Measurements from ENCODE around the gene ELF4. TPM values are rescaled to one million over a fixed set of nuclear protein-coding genes. Genes with fewer than 3 reads are reported as not detected.

ELF4 gene
- 10 to 100 TPM; 17.3 to 17.6 TPM for total RNA-seq

DNA sequence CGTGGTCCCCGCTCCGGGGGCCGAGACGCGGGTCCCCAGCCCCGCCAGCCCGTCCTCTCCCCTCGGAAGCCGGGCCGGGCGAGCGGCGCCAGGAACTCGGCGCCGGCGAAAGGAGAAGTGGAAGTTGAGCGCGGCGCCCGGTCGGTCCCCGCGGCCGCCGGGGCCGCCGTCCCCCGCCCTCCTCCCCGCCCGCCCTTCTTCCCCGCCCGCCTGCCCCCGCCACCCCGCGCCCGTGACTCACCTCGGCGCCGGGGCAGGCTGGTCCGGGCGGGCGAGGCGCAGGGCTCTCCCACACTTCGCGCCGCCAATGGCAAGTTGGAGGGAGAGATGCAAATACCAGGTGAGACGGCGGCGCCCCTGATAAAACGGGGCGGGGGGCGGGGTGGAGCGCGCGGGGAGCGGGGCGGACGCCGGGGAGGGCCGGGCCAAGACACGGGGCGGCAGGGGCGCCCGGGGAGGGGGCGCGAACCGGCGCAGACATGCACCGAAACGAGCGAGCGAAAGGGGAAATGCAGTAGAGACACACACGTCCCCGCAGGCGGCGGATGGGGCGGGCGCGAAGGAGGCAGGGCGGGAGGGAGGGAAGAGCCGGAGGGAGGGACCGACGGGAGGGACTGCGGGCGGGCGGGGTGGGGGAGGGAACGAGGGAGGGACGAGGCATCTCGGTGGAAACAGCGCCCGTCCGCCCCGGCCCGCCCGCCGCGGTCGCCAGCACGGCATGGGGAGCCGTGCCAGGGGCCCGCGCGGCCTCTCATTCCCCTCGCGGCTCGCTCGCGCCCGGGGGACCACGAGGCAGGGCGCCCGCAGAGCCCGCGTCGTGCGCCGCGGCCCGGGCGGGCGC lies at the start of gene ELF4:
Gene ELF4 (minus strand): TSS at position 119 of the 841 bp plus-strand sequence. CDS start 29,167 bp downstream, outside the sequence.
- peak within 1 kb of the TSS; percentile 93 for H3K27ac Mint-ChIP-seq
- H3K4me3 Mint-ChIP-seq = peak within 1 kb of the TSS; percentile 95
- no peaks in the 10 kb centered on the region for H3K27me3 Mint-ChIP-seq
- no peaks in the 10 kb centered on the region for H3K9me3 Mint-ChIP-seq
- H3K4me1 Mint-ChIP-seq = peaks cover 26% of the 10 kb centered on the region
- peak; percentile 66 for DNase-seq
- peaks cover 1% of the 10 kb centered on the region for H3K36me3 Mint-ChIP-seq

DNA sequence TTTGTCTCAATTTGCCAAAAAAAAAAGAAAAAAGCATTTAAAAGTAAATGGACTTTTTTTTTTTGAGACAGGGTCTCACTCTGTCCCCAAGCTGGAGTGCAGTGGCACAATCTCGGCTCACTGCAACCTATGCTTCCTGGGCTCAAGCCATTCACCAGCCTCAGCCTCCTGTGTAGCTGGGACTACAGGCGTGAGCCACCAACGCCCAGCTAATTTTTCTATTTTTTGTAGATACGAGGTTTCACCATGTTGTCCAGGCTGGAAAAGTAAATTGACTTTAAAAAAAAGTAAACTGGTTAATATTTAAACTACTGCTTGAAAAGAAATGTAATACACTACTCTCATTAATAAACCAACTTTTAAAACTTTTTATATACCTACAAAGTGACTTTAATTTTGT lies 49.5 kb upstream of the ELF4 start:
- Mint-ChIP-seq H3K27ac (no peak overlapping the region), H3K4me3 (no peak overlapping the region), H3K27me3 (no peaks in the 10 kb centered on the region), H3K9me3 (no peaks in the 10 kb centered on the region), H3K4me1 (peaks cover 20% of the 10 kb centered on the region), H3K36me3 (peaks cover 4% of the 10 kb centered on the region)
- DNase-seq = no peak

DNA sequence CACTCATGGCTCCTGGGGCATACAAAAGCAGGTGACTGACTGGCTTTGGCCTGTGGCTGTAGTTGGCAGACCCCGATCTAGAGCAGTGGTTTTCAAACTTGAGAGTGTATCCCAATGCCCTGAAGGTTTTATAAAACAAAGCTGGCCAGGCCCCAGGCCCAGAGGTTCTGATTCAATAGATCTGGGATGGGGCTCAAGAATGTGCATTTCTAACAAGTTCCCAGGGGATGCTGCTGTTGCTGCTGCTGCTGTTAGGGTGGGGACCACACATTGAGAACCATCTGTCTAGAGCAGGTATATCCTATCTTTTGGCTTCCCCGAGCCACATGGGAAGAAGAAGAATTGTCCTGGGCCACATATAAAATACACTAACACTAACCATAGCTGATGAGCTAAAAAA lies 48.0 kb upstream of the ELF4 start:
- Mint-ChIP-seq H3K9me3 (no peaks in the 10 kb centered on the region), H3K36me3 (peaks cover under 1% of the 10 kb centered on the region), H3K4me1 (peaks cover 16% of the 10 kb centered on the region), H3K27me3 (no peaks in the 10 kb centered on the region), H3K27ac (no peak overlapping the region), H3K4me3 (no peak overlapping the region)
- DNase-seq = no peak

GRCh38 chrX:130155564-130155963 lies 45.3 kb upstream of the ELF4 start:
- no peaks in the 10 kb centered on the region for H3K27me3 Mint-ChIP-seq
- DNase-seq = no peak
- no peaks in the 10 kb centered on the region for H3K9me3 Mint-ChIP-seq
- peaks cover 8% of the 10 kb centered on the region for H3K4me1 Mint-ChIP-seq
- H3K4me3 Mint-ChIP-seq = no peak overlapping the region
- no peaks in the 10 kb centered on the region for H3K36me3 Mint-ChIP-seq
- H3K27ac Mint-ChIP-seq = no peak overlapping the region

- H3K4me3 Mint-ChIP-seq = no peak overlapping the region
These were observed 37.3 kb upstream of the ELF4 start for GRCh38 chrX:130147631-130148030.

DNA sequence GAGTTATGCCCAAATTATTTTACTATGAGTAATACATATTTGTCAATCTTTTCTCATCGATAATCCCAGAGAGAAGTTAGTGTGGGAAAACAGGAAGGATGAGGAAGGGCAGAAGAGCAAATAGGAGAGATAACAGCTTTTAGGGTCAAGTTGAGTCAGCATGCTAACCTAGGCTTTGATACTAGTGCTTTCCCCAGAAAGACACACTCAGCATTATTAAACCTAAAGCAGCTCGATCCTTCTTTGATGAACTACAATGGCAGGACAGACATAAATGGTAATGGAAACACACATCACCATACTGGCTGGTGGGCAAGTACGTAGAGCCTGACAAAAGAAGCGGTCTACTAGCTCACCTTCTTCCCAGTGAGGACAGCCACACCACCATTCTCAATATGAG lies 34.8 kb upstream of the ELF4 start:
- Mint-ChIP-seq H3K27ac (no peak overlapping the region), H3K9me3 (no peaks in the 10 kb centered on the region), H3K4me1 (peaks cover 1% of the 10 kb centered on the region), H3K4me3 (no peak overlapping the region), H3K36me3 (peaks cover 12% of the 10 kb centered on the region), H3K27me3 (no peaks in the 10 kb centered on the region)
- no peak for DNase-seq

More at GRCh38 chrX:130147631-130148030, 37.3 kb upstream of the ELF4 start:
- Mint-ChIP-seq H3K27ac (no peak overlapping the region), H3K9me3 (no peaks in the 10 kb centered on the region), H3K4me1 (peaks cover 1% of the 10 kb centered on the region), H3K27me3 (no peaks in the 10 kb centered on the region), H3K36me3 (peaks cover 12% of the 10 kb centered on the region)
- DNase-seq = no peak

DNA sequence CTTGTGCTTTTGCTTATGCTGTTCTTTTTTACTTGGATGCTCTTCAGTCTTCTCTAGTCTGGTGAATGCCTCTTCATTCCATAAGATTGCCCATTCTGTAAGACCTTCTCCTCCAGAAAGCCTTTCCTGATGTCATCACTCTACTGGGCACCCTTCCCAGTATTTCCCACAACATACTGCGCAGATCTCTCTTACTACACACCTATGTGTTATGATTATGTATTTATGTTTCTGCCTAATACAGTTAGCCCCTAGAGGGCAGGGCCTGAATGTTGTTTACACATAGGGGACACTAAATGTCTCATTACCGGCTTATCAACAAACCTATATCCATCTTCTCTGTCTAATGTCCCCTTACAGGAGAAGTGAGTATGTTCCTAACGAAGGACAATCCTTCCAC lies 34.2 kb upstream of the ELF4 start:
- no peak for DNase-seq
- Mint-ChIP-seq H3K27me3 (no peaks in the 10 kb centered on the region), H3K9me3 (no peaks in the 10 kb centered on the region), H3K4me3 (no peak overlapping the region), H3K4me1 (no peaks in the 10 kb centered on the region), H3K36me3 (peaks cover 12% of the 10 kb centered on the region), H3K27ac (no peak overlapping the region)

DNA sequence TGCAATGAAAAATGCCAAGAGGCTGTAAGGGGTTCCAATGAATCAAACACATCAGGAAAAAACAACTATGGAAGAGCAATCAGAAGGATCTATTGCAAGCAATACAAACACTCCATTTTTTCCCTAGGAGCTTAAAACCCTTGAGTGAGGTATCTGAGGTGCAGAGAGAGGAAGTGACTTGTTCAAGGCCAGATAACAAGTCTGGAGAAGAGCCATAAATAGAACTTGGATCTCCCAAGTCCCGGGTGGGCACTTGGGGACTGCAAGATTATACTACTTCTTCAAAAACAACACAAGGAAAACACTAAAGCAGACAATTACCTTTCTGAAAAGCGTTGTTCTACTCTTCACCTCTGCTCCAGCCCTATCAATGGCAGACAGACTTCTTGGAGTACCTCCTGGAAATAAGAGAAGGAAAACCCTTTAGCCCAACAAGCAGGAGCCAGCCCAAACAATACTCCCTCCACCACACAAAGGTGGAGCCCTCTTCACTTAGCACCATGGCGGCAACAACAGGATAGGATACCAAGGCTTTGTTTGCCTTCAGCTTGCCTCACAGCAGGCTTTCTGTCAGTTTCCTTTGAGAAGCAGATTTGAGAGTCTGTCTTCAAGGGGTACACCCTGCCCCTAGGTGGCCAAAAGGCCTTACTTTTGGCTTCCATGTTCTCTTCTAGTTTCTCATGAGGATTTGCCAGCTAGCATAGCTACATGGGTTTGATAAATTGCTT lies 29.3 kb upstream of the ELF4 start:
- H3K27me3 Mint-ChIP-seq = no peaks in the 10 kb centered on the region
- no peak for DNase-seq
- H3K9me3 Mint-ChIP-seq = no peaks in the 10 kb centered on the region
- H3K4me3 Mint-ChIP-seq = no peak overlapping the region
- no peaks in the 10 kb centered on the region for H3K4me1 Mint-ChIP-seq
- peaks cover 12% of the 10 kb centered on the region for H3K36me3 Mint-ChIP-seq
- no peak overlapping the region for H3K27ac Mint-ChIP-seq

DNA sequence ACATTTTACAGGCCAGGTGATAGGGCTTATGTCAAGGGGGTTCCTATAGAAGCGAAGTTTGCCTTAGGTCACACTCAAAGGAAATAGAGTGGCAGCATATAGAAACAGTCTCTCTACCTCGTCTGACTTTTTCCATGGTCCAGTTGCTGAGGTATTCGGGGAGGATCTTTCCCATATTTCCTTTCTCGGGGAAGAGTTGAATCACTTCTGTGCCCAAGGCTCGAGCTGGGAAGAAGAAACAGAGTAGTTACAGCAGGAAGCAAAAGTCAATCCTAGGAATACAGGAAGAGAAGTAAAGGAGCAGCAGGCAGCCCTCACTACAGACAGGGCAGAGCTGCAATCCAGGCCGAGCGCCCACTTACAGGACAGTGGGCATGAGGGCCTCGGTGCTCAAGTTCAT lies 26.7 kb upstream of the ELF4 start:
- Mint-ChIP-seq H3K36me3 (peaks cover 2% of the 10 kb centered on the region), H3K27me3 (no peaks in the 10 kb centered on the region), H3K4me3 (no peak overlapping the region), H3K9me3 (no peaks in the 10 kb centered on the region), H3K4me1 (no peaks in the 10 kb centered on the region), H3K27ac (no peak overlapping the region)
- DNase-seq = no peak

DNA sequence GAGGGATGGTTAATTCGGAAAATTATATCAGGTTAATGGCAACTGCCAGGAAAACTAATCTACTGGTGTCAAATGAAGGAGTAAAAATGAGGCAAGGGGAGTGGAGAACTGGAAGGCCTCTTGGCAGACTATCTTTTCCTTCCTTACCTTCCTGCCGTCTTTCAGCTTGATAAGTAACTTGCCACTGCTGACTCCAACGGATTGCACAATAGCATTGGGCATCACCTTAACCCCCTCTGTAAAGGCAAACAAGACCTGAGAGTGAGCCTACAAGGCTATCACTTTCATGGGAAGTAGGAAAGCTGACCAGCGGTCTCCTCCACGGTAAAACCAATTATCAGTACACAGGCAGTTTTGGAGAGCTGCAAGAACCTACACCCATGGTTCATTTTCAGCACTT lies 26.2 kb upstream of the ELF4 start:
- no peak overlapping the region for H3K27ac Mint-ChIP-seq
- no peaks in the 10 kb centered on the region for H3K4me1 Mint-ChIP-seq
- peaks cover 2% of the 10 kb centered on the region for H3K36me3 Mint-ChIP-seq
- H3K27me3 Mint-ChIP-seq = no peaks in the 10 kb centered on the region
- H3K4me3 Mint-ChIP-seq = no peak overlapping the region
- no peak for DNase-seq
- H3K9me3 Mint-ChIP-seq = no peaks in the 10 kb centered on the region

DNA sequence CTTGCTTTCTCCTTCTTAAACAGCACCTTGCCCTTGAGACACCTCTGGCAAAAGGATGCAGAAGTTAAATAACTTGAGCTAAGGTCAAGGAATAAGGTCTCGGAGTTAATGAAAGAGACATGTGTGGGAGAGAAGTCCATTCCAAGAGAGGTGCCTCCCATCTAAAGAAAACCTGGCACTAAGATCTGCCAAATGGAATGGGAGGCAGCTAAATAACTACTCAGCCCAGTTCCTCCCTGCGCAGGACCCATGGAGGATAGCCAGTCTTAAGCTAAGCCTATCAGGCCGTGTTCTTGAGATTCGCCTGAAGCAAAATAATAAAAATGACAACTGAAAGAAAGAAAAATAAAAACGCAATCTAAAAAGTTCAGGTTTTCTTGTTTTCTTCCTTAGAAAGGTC lies 20.7 kb upstream of the ELF4 start:
- no peaks in the 10 kb centered on the region for H3K36me3 Mint-ChIP-seq
- no peak overlapping the region for H3K27ac Mint-ChIP-seq
- H3K27me3 Mint-ChIP-seq = no peaks in the 10 kb centered on the region
- no peak overlapping the region for H3K4me3 Mint-ChIP-seq
- no peaks in the 10 kb centered on the region for H3K4me1 Mint-ChIP-seq
- no peak for DNase-seq
- no peaks in the 10 kb centered on the region for H3K9me3 Mint-ChIP-seq

DNA sequence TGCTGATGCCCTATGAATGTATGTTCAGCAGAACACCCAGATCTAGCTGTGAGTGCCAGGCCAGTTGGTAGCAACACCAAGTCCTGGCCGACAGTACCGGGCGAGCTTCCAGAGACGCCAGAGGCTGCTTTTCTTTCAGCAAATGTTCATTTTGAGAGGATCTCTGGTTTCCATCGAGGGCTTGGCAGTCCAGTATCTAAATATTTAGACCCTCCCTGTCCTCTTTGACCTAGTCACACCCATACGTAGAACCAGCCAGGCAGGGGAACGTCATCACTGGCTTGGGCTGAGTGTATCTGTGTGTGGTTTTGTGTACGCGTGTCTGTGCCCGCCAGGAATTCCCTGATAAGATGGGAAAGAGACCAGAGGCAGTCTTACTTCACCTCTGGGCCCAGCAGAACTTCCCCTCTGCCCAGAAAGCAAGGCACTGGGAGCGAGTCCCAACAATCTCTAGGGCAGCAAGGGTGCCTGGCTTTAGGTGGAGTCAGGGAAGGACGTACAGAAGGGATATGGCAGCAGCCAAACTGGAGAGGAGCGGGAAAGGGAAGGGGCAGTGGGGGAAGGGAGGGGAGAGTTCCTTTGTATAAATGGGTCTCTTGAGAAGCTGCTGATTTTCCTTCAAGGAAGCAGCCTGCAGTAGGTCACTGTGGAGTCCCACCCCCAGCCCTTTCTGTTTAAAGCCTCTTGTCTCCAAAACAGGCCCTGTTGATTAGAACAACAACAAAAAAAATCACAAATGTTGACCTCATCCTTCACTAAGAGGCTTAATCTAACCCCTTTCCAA lies 15.0 kb upstream of the ELF4 start:
- Mint-ChIP-seq H3K4me1 (peaks cover under 1% of the 10 kb centered on the region), H3K27me3 (no peaks in the 10 kb centered on the region), H3K9me3 (no peaks in the 10 kb centered on the region), H3K4me3 (no peak overlapping the region), H3K36me3 (no peaks in the 10 kb centered on the region), H3K27ac (no peak overlapping the region)
- DNase-seq = no peak

GRCh38 chrX:130124577-130124976 lies 14.3 kb upstream of the ELF4 start:
- Mint-ChIP-seq H3K27ac (no peak overlapping the region), H3K4me1 (peaks cover 8% of the 10 kb centered on the region), H3K27me3 (no peaks in the 10 kb centered on the region), H3K4me3 (no peak overlapping the region), H3K9me3 (no peaks in the 10 kb centered on the region), H3K36me3 (no peaks in the 10 kb centered on the region)
- DNase-seq = no peak

GRCh38 chrX:130121505-130121800 lies 11.2 kb upstream of the ELF4 start:
- Mint-ChIP-seq H3K27ac (no peak overlapping the region), H3K36me3 (no peaks in the 10 kb centered on the region), H3K4me3 (peak overlapping the region; percentile 55), H3K9me3 (no peaks in the 10 kb centered on the region), H3K27me3 (no peaks in the 10 kb centered on the region), H3K4me1 (peaks cover 17% of the 10 kb centered on the region)
- no peak for DNase-seq

- Mint-ChIP-seq H3K9me3 (no peaks in the 10 kb centered on the region), H3K4me1 (peaks cover 17% of the 10 kb centered on the region), H3K27me3 (no peaks in the 10 kb centered on the region), H3K27ac (no peak overlapping the region), H3K36me3 (no peaks in the 10 kb centered on the region), H3K4me3 (peak overlapping the region; percentile 55)
- DNase-seq = peak; percentile 66
These were observed 10.6 kb upstream of the ELF4 start for GRCh38 chrX:130120746-130121504.
